Epithelial cell of esophagus (primary cell): Measurements from ENCODE around the gene ITIH3.

ENCODE experiments used
- DNase-seq: peaks from one replicate; pipeline ENCODE4 v3.0.0; 2010; ENCODE audit warnings: low read depth
- H3K4me3 ChIP-seq: 2 replicates; pipeline ENCODE4 v1.5.1; 2011; ENCODE audit warnings: mild to moderate bottlenecking, low read length, control low read depth
- TF ChIP-seq, protein P1 (sequence below): IDR thresholded peaks from 2 replicates; pipeline ENCODE4 v1.5.1; 2011; ENCODE audit warnings: low read depth, mild to moderate bottlenecking, low read length, control low read depth, inconsistent platforms; ENCODE audit not compliant: insufficient read depth; ENCODE audit errors: missing control alignments

Gene ITIH3

DNA sequence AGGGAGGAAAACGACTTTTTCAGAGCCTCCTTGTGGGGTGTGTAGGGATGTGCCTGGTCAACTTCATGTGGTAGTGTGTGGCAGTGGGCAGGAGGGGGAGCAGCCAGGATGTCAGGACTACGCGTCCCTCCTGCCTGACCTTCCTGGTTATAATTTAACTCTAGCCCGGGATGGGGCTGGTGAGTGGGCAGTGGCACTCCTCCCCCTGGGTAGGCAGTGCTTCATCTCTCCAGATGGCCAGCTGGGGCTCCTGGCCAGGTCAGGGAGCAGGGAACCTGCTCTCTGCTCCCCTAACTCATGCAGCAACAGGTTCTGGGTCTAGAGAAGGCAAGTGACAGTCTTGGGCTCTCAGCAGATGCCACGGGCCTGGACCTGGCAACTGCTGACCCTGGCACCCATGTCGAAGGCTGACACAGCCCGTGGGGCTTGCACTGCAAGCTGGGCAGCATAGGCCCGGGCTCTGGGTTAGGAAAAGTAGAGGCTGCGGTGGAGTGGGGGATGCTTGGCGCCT lies 33.3 kb downstream of the ITIH3 start:
- no peak for DNase-seq
- TF ChIP-seq, protein P1, sequence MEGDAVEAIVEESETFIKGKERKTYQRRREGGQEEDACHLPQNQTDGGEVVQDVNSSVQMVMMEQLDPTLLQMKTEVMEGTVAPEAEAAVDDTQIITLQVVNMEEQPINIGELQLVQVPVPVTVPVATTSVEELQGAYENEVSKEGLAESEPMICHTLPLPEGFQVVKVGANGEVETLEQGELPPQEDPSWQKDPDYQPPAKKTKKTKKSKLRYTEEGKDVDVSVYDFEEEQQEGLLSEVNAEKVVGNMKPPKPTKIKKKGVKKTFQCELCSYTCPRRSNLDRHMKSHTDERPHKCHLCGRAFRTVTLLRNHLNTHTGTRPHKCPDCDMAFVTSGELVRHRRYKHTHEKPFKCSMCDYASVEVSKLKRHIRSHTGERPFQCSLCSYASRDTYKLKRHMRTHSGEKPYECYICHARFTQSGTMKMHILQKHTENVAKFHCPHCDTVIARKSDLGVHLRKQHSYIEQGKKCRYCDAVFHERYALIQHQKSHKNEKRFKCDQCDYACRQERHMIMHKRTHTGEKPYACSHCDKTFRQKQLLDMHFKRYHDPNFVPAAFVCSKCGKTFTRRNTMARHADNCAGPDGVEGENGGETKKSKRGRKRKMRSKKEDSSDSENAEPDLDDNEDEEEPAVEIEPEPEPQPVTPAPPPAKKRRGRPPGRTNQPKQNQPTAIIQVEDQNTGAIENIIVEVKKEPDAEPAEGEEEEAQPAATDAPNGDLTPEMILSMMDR, result no peak
- no peak overlapping the region for H3K4me3 ChIP-seq

DNA sequence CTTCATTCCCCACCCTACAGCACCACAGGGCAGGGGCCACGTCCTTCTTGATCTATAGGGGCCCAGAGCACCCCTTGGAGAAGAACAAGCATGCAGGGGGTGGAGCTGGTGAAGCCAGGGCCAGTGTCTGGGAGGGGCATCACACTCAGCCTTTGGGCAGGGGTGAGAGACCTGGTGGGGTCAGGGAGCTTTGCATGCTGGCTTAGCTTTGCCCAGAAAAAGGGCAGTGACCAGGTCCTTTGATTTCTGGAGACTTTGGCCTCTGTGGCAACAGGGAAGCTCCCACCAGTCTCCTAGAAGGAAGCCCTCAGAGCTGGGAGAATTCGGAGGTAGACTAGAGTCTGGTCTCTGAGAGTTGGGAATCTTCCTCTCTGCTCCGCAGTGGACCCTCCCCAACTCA lies 34.9 kb downstream of the ITIH3 start:
- TF ChIP-seq, protein P1, result no peak
- no peak overlapping the region for H3K4me3 ChIP-seq
- no peak for DNase-seq

DNA sequence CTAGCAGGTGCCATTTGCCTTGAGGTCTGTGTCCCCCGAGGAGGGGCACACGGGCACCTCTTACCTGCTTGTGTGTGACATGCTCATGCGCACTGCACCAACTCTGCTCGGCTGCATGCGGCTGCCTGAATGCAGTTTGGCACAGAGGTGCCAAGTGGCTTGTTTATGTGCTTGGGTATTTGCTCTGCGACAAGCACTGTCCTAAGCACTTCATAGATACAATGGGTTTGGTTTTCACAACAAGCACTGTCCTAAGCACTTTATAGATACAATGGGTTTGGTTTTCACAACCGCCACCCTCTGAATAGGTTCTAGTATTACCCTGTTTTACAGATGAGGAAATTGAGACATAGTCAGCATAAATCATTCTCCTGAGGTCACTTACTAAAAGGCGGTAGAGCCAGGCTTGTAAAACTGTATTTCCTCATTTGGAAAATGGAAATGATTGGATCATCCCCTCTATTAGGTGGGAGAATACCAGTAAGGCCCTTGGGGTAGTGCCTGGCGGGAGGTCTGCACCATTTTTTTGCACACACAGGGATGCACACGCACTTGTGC lies 35.4 kb downstream of the ITIH3 start:
- DNase-seq, result no peak
- TF ChIP-seq, protein P1, result no peak
- H3K4me3 ChIP-seq, result no peak overlapping the region

DNA sequence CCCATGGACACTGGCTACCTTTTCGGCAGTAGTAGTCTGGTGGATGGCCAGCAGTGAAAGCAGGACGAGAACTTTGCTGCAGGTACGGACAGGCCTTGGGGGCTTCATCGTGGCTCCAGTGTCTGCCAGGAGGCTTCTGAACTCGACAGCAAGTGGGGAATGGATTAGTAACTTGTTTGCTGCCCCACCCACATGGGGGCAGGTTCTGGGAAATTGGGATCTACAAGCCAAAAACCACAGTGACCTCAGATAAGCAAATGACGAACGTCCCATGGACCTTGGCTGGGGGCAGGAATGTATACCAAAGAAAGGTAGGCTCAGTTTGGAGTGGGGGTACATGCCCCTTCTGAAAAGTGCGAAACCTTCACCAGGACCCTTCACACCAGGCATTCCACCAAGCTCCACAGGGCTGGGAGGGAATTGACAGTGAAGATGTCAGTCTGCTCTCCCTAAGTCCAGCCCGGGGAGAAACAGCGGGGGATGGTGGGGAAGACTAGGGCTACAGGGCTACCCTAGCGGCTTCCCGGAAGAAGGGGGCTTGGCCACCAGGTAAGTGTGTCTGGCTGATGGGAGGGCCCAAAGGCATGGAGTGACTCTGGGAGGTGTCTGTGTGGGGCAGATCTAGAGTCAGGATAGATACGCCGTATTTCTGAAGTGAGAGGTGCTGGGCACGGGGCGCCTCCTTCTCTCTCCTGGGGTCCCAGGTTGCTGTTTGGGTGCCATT lies 36.1 kb downstream of the ITIH3 start, which contains the start of gene ITIH4:
Gene ITIH4 (minus strand): TSS at position 138 of the 724 bp plus-strand sequence. CDS start 30 bp downstream, at position 108.
- no peak for DNase-seq
- no peak within 1 kb of the TSS for H3K4me3 ChIP-seq
- TF ChIP-seq, protein P1, result no peak

DNA sequence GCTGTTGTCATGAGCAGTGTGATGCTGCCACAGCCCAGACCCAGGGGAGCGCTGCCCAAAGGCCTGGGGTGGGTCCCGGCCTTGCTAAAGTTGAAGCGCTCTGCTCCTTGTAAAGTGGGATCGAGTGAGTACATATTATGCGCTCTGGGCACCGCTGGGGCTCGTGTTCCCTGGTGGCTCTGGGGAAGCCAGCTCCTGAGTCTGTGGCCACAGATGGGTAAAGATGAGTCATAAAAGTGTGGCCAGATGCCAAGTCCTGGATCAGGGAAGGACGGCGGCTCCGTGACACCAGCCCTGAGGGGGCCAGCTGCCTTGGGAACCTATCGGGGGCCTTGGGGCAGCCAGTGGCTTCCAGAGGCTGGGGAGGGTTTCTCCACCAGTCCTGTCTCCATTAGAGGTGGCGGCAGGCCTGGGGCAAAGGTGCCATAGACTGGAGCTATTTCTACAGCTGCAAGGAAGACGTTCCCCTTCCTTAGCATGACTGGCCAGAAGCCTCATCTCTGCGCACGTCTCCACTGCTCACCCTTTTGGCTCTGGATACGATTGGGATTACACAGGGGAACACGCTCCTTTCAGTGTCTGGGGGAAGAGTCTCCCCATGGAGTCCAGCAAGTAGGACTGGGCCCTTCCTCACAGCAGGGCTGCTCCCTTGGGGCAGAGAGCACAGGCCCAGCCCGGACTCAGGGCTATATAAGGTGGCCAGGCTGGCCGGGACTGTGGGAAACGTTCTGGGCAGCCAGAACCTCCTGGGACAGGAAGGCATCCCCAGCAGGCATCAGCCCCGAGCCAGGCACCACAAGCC lies 37.1 kb downstream of the ITIH3 start:
- DNase-seq, result peak; percentile 76
- H3K4me3 ChIP-seq, result no peak overlapping the region
- TF ChIP-seq, protein P1, result no peak

DNA sequence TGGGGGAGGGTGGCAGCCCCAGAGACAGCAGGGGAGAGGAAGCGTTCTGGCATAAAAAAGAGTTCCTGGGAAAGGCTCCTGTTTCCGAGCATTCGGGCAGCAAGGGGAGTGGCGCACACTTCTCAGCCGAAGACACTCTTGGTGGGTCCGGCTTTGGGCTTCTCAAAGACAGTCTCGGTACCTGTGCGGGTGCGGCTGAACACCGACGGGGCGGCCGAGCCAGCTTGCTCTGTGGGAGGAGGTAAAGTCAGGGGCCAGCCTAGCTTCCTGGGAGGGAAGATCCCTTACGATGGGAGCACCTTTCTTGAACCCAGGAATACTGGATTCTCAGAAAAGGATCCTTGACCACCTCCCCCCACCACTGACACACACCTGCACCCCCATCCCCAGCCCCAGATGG lies 38.6 kb downstream of the ITIH3 start:
- no peak for DNase-seq
- no peak overlapping the region for H3K4me3 ChIP-seq
- TF ChIP-seq, protein P1, result no peak
